HG02943 (cell line): ENCODE data around the gene KLK2.

ENCODE experiments used
- ATAC-seq: cut with Tn5 transposase; IDR thresholded peaks from one replicate; pipeline ENCODE4 v1.9.1; 2021; ENCODE audit warnings: mild to moderate bottlenecking, low read depth, moderate library complexity; ENCODE audit not compliant: unreplicated experiment

KLK2 gene

GRCh38 chr19:50844296-50844935 is 28.8 kb upstream of the KLK2 start:
- no peak for ATAC-seq

DNA sequence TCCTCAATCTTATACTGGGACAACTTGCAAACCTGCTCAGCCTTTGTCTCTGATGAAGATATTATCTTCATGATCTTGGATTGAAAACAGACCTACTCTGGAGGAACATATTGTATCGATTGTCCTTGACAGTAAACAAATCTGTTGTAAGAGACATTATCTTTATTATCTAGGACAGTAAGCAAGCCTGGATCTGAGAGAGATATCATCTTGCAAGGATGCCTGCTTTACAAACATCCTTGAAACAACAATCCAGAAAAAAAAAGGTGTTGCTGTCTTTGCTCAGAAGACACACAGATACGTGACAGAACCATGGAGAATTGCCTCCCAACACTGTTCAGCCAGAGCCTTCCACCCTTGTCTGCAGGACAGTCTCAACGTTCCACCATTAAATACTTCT is 22.5 kb upstream of the KLK2 start:
- ATAC-seq: no peak

GRCh38 chr19:50851620-50852019 is 21.6 kb upstream of the KLK2 start:
- ATAC-seq: no peak

DNA sequence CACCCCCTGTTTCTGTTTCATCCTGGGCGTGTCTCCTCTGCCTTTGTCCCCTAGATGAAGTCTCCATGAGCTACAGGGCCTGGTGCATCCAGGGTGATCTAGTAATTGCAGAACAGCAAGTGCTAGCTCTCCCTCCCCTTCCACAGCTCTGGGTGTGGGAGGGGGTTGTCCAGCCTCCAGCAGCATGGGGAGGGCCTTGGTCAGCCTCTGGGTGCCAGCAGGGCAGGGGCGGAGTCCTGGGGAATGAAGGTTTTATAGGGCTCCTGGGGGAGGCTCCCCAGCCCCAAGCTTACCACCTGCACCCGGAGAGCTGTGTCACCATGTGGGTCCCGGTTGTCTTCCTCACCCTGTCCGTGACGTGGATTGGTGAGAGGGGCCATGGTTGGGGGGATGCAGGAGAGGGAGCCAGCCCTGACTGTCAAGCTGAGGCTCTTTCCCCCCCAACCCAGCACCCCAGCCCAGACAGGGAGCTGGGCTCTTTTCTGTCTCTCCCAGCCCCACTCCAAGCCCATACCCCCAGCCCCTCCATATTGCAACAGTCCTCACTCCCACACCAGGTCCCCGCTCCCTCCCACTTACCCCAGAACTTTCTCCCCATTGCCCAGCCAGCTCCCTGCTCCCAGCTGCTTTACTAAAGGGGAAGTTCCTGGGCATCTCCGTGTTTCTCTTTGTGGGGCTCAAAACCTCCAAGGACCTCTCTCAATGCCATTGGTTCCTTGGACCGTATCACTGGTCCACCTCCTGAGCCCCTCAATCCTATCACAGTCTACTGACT is 18.4 kb upstream of the KLK2 start, which contains the start of gene KLK3:
Gene KLK3 (plus strand): TSS at position 280 of the 775 bp plus-strand sequence. CDS start 41 bp downstream, at position 321.
- ATAC-seq: no peak

- no peak for ATAC-seq
Measured at GRCh38 chr19:50857366-50857765, 15.9 kb upstream of the KLK2 start.

DNA sequence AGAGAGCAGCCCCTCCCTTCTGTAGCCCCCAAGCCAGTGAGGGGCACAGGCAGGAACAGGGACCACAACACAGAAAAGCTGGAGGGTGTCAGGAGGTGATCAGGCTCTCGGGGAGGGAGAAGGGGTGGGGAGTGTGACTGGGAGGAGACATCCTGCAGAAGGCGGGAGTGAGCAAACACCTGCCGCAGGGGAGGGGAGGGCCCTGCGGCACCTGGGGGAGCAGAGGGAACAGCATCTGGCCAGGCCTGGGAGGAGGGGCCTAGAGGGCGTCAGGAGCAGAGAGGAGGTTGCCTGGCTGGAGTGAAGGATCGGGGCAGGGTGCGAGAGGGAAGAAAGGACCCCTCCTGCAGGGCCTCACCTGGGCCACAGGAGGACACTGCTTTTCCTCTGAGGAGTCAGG is 14.4 kb upstream of the KLK2 start:
- ATAC-seq: no peak

GRCh38 chr19:50859849-50860248 is 13.4 kb upstream of the KLK2 start:
- no peak for ATAC-seq

- no peak for ATAC-seq
Measured at GRCh38 chr19:50861010-50861409, 12.2 kb upstream of the KLK2 start.

- no peak for ATAC-seq
Measured at GRCh38 chr19:50861496-50862286, 11.5 kb upstream of the KLK2 start.

- ATAC-seq: no peak
Measured at GRCh38 chr19:50869479-50869878, 3.8 kb upstream of the KLK2 start.

DNA sequence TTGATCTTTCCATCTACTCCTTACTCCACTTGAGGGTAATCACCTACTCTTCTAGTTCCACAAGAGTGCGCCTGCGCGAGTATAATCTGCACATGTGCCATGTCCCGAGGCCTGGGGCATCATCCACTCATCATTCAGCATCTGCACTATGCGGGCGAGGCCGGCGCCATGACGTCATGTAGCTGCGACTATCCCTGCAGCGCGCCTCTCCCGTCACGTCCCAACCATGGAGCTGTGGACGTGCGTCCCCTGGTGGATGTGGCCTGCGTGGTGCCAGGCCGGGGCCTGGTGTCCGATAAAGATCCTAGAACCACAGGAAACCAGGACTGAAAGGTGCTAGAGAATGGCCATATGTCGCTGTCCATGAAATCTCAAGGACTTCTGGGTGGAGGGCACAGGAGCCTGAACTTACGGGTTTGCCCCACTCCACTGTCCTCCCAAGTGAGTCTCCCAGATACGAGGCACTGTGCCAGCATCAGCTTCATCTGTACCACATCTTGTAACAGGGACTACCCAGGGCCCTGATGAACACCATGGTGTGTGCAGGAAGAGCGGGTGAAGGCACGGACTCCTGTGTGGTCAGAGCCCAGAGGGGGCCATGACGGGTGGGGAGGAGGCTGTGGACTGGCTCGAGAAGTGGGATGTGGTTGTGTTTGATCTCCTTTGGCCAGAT is 2.7 kb upstream of the KLK2 start:
- no peak for ATAC-seq

- ATAC-seq: no peak
Measured at GRCh38 chr19:50874211-50874610, 972 bp downstream of the KLK2 start.

DNA sequence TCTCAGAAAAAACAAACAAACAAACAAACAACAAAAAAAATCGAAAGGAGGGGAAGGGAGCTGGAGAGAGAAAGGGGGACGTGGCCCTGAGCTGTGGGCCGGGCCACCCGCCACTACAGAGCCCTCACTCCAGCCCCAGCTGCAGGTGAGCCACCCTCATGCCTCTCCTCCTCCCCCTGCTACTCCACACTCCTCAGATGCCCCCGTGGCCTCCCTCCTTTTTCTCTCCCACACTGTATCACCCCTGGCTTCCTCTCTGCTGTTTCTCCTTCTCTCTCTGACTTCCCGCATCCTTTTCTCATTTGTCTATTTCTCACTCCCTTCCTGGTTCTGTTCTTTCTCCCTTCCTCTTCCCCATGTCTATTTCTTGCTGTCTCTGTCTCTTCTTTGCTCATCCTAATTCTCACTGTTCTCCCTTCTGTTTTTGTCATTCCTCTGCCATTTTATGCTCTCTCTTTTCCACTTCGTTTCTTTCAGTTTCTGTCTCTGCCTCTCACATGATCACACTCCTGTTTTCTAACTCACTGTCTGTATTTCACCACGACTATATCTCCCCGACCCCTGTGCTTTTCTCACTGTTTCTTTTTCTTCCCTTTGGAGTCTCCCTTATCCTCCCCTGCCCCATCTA is 2.7 kb downstream of the KLK2 start:
- ATAC-seq: no peak

GRCh38 chr19:50876456-50876855 is 3.2 kb downstream of the KLK2 start:
- no peak for ATAC-seq

- ATAC-seq: no peak
Measured at GRCh38 chr19:50877338-50877737, 4.1 kb downstream of the KLK2 start.

- ATAC-seq: no peak
Measured at GRCh38 chr19:50878851-50879250, 5.6 kb downstream of the KLK2 start.

DNA sequence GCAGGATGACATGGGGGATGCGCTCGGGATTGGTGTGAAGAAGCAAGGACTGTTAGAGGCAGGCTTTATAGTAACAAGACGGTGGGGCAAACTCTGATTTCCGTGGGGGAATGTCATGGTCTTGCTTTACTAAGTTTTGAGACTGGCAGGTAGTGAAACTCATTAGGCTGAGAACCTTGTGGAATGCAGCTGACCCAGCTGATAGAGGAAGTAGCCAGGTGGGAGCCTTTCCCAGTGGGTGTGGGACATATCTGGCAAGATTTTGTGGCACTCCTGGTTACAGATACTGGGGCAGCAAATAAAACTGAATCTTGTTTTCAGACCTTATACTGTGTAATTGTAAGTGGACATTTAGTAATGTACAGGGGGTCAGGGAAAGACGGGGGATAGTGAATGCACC is 7.0 kb downstream of the KLK2 start:
- no peak for ATAC-seq

DNA sequence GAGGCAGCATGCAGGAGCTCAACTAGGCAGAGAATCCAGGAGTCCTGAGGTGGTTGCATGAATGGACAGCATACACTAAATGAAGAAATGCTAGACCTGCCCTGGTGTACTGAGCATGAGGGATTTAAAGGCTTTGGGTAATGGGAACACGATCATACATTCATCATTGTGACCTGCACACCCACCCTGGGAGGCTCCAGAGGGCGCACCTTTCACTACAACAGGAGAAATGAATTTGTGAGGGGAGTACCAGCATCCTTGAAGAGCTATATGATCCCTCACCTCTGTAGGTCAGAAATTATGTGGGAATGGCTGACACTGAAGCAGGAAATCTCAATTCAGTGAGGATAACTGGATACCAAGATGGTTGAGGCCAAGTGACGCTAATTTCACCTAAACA is 8.9 kb downstream of the KLK2 start:
- ATAC-seq: no peak

- no peak for ATAC-seq
Measured at GRCh38 chr19:50889638-50890037, 16.4 kb downstream of the KLK2 start.
